H9 (cell line): ENCODE data around the gene GNA15. TPM values are rescaled to one million over a fixed set of nuclear protein-coding genes. Genes with fewer than 3 reads are reported as not detected.

Experiments used
- DNase-seq: peaks from one replicate; pipeline ENCODE4 v3.0.0-alpha.2; 2017
- H2AFZ ChIP-seq: one replicate; pipeline ENCODE4 v1.6.1; 2013; ENCODE audit warnings: mild to moderate bottlenecking, low read length, control low read depth, moderate library complexity
- H2AK5ac ChIP-seq: 2 replicates; pipeline ENCODE4 v1.6.1; 2013; ENCODE audit warnings: low read length, control low read depth, mixed read lengths; ENCODE audit not compliant: insufficient read length
- H2BK120ac ChIP-seq: one replicate; pipeline ENCODE4 v1.6.1; 2013; ENCODE audit warnings: low read depth, mild to moderate bottlenecking, low read length, control low read depth, inconsistent platforms; ENCODE audit not compliant: poor library complexity, severe bottlenecking
- H2BK12ac ChIP-seq: 2 replicates; pipeline ENCODE4 v1.6.1; 2013; ENCODE audit warnings: low read length, control low read depth, mixed read lengths, low read depth; ENCODE audit not compliant: insufficient read length
- H2BK15ac ChIP-seq: 2 replicates; pipeline ENCODE4 v1.6.1; 2013; ENCODE audit warnings: low read depth, low read length, control low read depth
- H2BK20ac ChIP-seq: one replicate; pipeline ENCODE4 v1.6.1; 2013; ENCODE audit warnings: low read depth, mild to moderate bottlenecking, low read length, control low read depth, inconsistent platforms; ENCODE audit not compliant: poor library complexity, severe bottlenecking
- H2BK5ac ChIP-seq: 2 replicates; pipeline ENCODE4 v1.6.1; 2013; ENCODE audit warnings: low read length, control low read depth, mixed read lengths; ENCODE audit not compliant: insufficient read length
- H3K14ac ChIP-seq: 2 replicates; pipeline ENCODE4 v1.6.1; 2013; ENCODE audit warnings: low read length, control low read depth; ENCODE audit not compliant: insufficient read depth
- H3K18ac ChIP-seq: 2 replicates; pipeline ENCODE4 v1.6.1; 2013; ENCODE audit warnings: low read depth, mild to moderate bottlenecking, mixed read lengths, low read length, control low read depth; ENCODE audit not compliant: insufficient read length
- H3K23ac ChIP-seq: 2 replicates; pipeline ENCODE4 v1.6.1; 2013; ENCODE audit warnings: low read length, control low read depth, mixed read lengths, low read depth; ENCODE audit not compliant: insufficient read length
- H3K23me2 ChIP-seq: 2 replicates; pipeline ENCODE4 v1.6.1; 2013; ENCODE audit warnings: low read depth, mild to moderate bottlenecking, mixed read lengths, low read length, control low read depth; ENCODE audit not compliant: insufficient read length, poor library complexity, severe bottlenecking
- H3K27ac ChIP-seq: 2 replicates; pipeline ENCODE4 v1.5.1; 2013; ENCODE audit warnings: low read length, control low read depth, mixed read lengths, low read depth; ENCODE audit not compliant: insufficient read length
- H3K27me3 ChIP-seq: 2 replicates; pipeline ENCODE4 v1.6.1; 2013; ENCODE audit warnings: low read length, control low read depth, inconsistent platforms; ENCODE audit not compliant: insufficient read depth
- H3K4ac ChIP-seq: 2 replicates; pipeline ENCODE4 v1.6.1; 2013; ENCODE audit warnings: low read depth, mild to moderate bottlenecking, control low read depth, inconsistent platforms, low read length, moderate library complexity
- H3K4me1 ChIP-seq: 2 replicates; pipeline ENCODE4 v1.6.1; 2013; ENCODE audit warnings: low read length, control low read depth, inconsistent platforms; ENCODE audit not compliant: insufficient read depth
- H3K4me2 ChIP-seq: 2 replicates; pipeline ENCODE4 v1.6.1; 2013; ENCODE audit warnings: low read length, control low read depth, mixed read lengths; ENCODE audit not compliant: insufficient read length, insufficient read depth
- H3K56ac ChIP-seq: 2 replicates; pipeline ENCODE4 v1.6.1; 2013; ENCODE audit warnings: low read depth, mild to moderate bottlenecking, mixed read lengths, low read length, control low read depth; ENCODE audit not compliant: insufficient read length
- H3K79me1 ChIP-seq: 2 replicates; pipeline ENCODE4 v1.6.1; 2013; ENCODE audit warnings: low read depth, mild to moderate bottlenecking, moderate library complexity, low read length, control low read depth, inconsistent platforms; ENCODE audit not compliant: insufficient read depth, poor library complexity, severe bottlenecking
- H3K79me2 ChIP-seq: 2 replicates; pipeline ENCODE4 v1.6.1; 2013; ENCODE audit warnings: low read length, control low read depth, inconsistent platforms; ENCODE audit not compliant: insufficient read depth
- H3K9ac ChIP-seq: 2 replicates; pipeline ENCODE4 v1.6.1; 2013; ENCODE audit warnings: low read length, control low read depth, mixed read lengths; ENCODE audit not compliant: insufficient read length; ENCODE audit errors: extremely low read depth
- H3K9me3 ChIP-seq: one replicate; pipeline ENCODE4 v1.6.1; 2013; ENCODE audit warnings: low read depth, low read length, inconsistent platforms; ENCODE audit not compliant: control insufficient read depth
- H3T11ph ChIP-seq: one replicate; pipeline ENCODE4 v1.6.1; 2013; ENCODE audit warnings: mild to moderate bottlenecking, low read length, control low read depth, inconsistent platforms
- H4K20me1 ChIP-seq: one replicate; pipeline ENCODE4 v1.6.1; 2013; ENCODE audit not compliant: control insufficient read depth, insufficient read length, insufficient read depth
- H4K5ac ChIP-seq: 2 replicates; pipeline ENCODE4 v1.6.1; 2013; ENCODE audit warnings: low read depth, mild to moderate bottlenecking, mixed read lengths, low read length, control low read depth; ENCODE audit not compliant: insufficient read length
- H4K8ac ChIP-seq: replicated peaks from 2 replicates; pipeline ENCODE4 v1.6.1; 2013; ENCODE audit warnings: low read length, control low read depth, mixed read lengths, low read depth; ENCODE audit not compliant: insufficient read length
- H4K91ac ChIP-seq: 2 replicates; pipeline ENCODE4 v1.6.1; 2013; ENCODE audit warnings: low read depth, mild to moderate bottlenecking, moderate library complexity, mixed read lengths, low read length, control low read depth; ENCODE audit not compliant: insufficient read length
- H3K27ac Mint-ChIP-seq, 3 experiments: 2 replicates in 2 of 3; 3 replicates in 1 of 3; pipeline ENCODE4 v1.8.0; 2020 to 2021; ENCODE audit warnings: mixed read lengths in 3 of 3, mild to moderate bottlenecking in 1 of 3, moderate library complexity in 1 of 3
- H3K27me3 Mint-ChIP-seq: 2 replicates; pipeline ENCODE4 v1.8.0; 2021; ENCODE audit warnings: low read depth, mild to moderate bottlenecking, moderate library complexity, mixed read lengths
- H3K36me3 Mint-ChIP-seq, 3 experiments: 2 replicates in 2 of 3; 3 replicates in 1 of 3; pipeline ENCODE4 v1.8.0; 2020 to 2021; ENCODE audit warnings: low read depth in 3 of 3, mixed read lengths in 3 of 3; ENCODE audit not compliant: insufficient read depth in 1 of 3
- H3K4me1 Mint-ChIP-seq, 2 experiments: 2 replicates each; pipeline ENCODE4 v1.8.0; 2020; ENCODE audit warnings: mixed read lengths in 2 of 2
- H3K4me3 Mint-ChIP-seq, 2 experiments: 2 replicates in 1 of 2; 3 replicates in 1 of 2; pipeline ENCODE4 v1.8.0; 2020 to 2021; ENCODE audit warnings: mild to moderate bottlenecking in 2 of 2, mixed read lengths in 2 of 2, moderate library complexity in 1 of 2
- H3K9me3 Mint-ChIP-seq, 2 experiments: 2 replicates in 1 of 2; 3 replicates in 1 of 2; pipeline ENCODE4 v1.8.0; 2020; ENCODE audit warnings: mild to moderate bottlenecking in 2 of 2, mixed read lengths in 2 of 2, moderate library complexity in 1 of 2
- CTCF ChIP-seq: fragments of 200-600 bp; sonication (generic); conservative IDR thresholded peaks from 3 replicates; pipeline ENCODE4 v1.8.0; 2021; ENCODE audit warnings: antibody characterized with exemption, mild to moderate bottlenecking
- WGBS: extraction: QIAGEN DNeasy Blood & Tissue Kit; methylation state at CpG from one replicate; pipeline ENCODE4 v1.1.7; 2013; ENCODE audit warnings: missing lambda C conversion rate, low lambda C conversion rate, mixed read lengths; ENCODE audit not compliant: insufficient read length; ENCODE audit errors: extremely low coverage; 5-methylcytosine and 5-hydroxymethylcytosine counted together
- total RNA-seq: library from RNA; stranded (reverse); gene quantifications from 2 replicates; pipeline ENCODE4 v1.2.1, GENCODE V29; 2021

The GNA15 gene
- total RNA-seq, 1 experiment from 2014 or later: not detected

DNA sequence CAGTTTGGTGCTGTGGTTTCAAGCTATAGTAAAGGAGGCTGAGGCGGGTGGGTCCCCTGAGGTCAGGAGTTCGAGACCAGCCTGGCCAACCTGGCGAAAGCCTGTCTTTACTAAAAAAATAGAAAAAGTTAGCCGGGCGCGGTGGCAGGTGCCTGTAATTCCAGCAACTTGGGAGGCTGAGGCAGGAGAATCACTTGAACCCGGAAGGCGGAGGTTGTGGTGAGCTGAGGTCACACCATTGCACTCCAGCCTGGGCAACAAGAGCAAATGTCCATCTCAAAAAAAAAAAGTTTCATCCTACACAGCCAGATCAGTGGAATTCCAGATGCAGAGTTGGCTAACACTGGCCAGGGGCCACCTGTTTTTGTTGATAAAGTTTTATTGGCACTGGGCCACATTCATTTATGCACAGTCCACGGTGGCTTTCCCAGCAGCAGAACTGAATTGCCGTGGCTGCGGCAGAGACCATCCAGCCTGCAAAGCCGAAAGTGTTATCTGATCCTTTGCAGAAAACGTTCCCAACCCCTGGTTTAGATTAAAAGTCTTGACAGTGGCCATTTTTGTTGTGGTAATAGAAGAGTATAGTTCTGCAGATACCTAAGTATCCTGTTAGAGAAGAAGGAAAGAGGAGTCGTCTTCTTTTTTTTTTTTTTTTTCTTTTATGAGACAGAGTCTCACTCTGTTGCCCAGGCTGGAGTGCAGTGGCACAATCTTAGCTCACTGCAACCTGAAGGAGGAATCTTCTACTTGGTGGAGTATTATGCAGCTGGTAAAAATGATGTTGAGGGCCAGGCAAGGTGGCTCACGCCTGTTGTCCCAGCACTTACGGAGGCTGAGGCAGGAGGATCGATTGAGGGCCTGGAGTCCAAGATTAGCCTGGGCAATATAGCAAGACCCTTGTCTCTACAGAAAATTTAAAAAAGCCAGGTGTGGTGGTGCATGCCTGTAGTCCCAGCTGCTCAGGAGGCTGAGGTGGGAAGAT, 58.6 kb downstream of the GNA15 start:
- Histone ChIP-seq H3K9ac (no peak overlapping the region), H3K14ac (no peak overlapping the region), H4K8ac (no peak overlapping the region), H2BK5ac (no peak overlapping the region), H2BK120ac (no peak overlapping the region), H3K4me2 (no peak overlapping the region), H2AK5ac (no peak overlapping the region), H2BK20ac (no peak overlapping the region), H3K23ac (no peak overlapping the region), H3K27me3 (no peaks in the 10 kb centered on the region), H3K9me3 (no peaks in the 10 kb centered on the region), H2BK15ac (no peak overlapping the region), H3K18ac (no peak overlapping the region), H3K4ac (no peak overlapping the region), H2BK12ac (no peak overlapping the region), H3K79me2 (peaks cover 5% of the 10 kb centered on the region; the same call in 1 of the 2 replicates), H3K4me1 (no peaks in the 10 kb centered on the region), H4K91ac (no peak overlapping the region), H3K79me1 (peaks cover 6% of the 10 kb centered on the region), H4K5ac (no peak overlapping the region), H3K27ac (no peak overlapping the region), H3T11ph (no peak overlapping the region), H3K56ac (no peak overlapping the region), H2AFZ (no peak overlapping the region), H3K23me2 (no peaks in the 10 kb centered on the region), H4K20me1 (no peaks in the 10 kb centered on the region)
- WGBS: no CpG with 5 or more reads among the region's 17 CpGs
- no peak overlapping the region for H3K4me3 Mint-ChIP-seq
- no peaks in the 10 kb centered on the region for H3K9me3 Mint-ChIP-seq
- TF ChIP-seq CTCF: no peak
- peaks cover 0 to 2% of the 10 kb centered on the region in 2 experiments; a peak in 1 of 4 replicates for H3K4me1 Mint-ChIP-seq
- no peaks in the 10 kb centered on the region for H3K27me3 Mint-ChIP-seq
- peaks cover 5 to 25% (median 22%) of the 10 kb centered on the region in 3 experiments; a peak in 6 of 7 replicates for H3K36me3 Mint-ChIP-seq
- H3K27ac Mint-ChIP-seq: no peak overlapping the region; a peak in 1 of 7 replicates
- DNase-seq: no peak
